Adrenal gland (tissue), 12 donors: ENCODE results near the gene IL20RA. TPM values are rescaled to one million over a fixed set of nuclear protein-coding genes. Genes with fewer than 3 reads are reported as not detected.

Source experiments
- DNase-seq, 7 donors: peaks; one replicate each; pipeline ENCODE4 v3.0.0-alpha.2; 2019 to 2020
- H3K27ac ChIP-seq, 5 donors: fragments of 200-600 bp; sonication (generic) in 4 of 5; 1 replicate in 3 of 5; 2 replicates in 2 of 5; pipeline versions ENCODE4 v1.5.1 to v1.8.0; 2016 to 2020; ENCODE audit warnings: mild to moderate bottlenecking in 1 of 5
- H3K27me3 ChIP-seq: fragments of 200-600 bp; 2 replicates; pipeline ENCODE4 v1.8.0; 2021
- H3K36me3 ChIP-seq, 2 donors: fragments of 200-600 bp; replicated peaks in 1 of 2; 1 replicate in 1 of 2; 2 replicates in 1 of 2; pipeline versions ENCODE4 v1.5.1 to v1.8.0; 2018 to 2022
- H3K4me1 ChIP-seq, 2 donors: fragments of 200-600 bp; replicated peaks in 1 of 2; 1 replicate in 1 of 2; 2 replicates in 1 of 2; pipeline versions ENCODE4 v1.5.1 to v1.8.0; 2018 to 2021
- H3K4me3 ChIP-seq, 4 donors: fragments of 200-600 bp; sonication (generic) in 3 of 4; one replicate each; pipeline ENCODE4 v1.5.1; 2016 to 2018
- H3K9me3 ChIP-seq, 3 donors: fragments of 200-600 bp; sonication (generic) in 1 of 3; replicated peaks in 1 of 3; 1 replicate in 2 of 3; 2 replicates in 1 of 3; pipeline versions ENCODE4 v1.5.1 to v1.8.0; 2016 to 2021
- CTCF ChIP-seq, 6 experiments: fragments of 450-650 bp in 4 of 6; fragments of 200-600 bp in 2 of 6; sonication (generic) in 1 of 6; IDR thresholded peaks; 1 replicate in 5 of 6; 2 replicates in 1 of 6; pipeline versions ENCODE4 v1.5.1 to v1.8.0; 2016 to 2021; ENCODE audit warnings: antibody characterized with exemption in 6 of 6, mild to moderate bottlenecking in 2 of 6, moderate library complexity in 1 of 6
- POLR2A ChIP-seq, 2 donors: fragments of 450-650 bp; IDR thresholded peaks; one replicate each; pipeline ENCODE4 v1.6.1; 2017; ENCODE audit warnings: antibody characterized with exemption in 2 of 2, mild to moderate bottlenecking in 2 of 2, moderate library complexity in 1 of 2
- WGBS, 4 donors: extraction: QIAGEN DNeasy Blood & Tissue Kit in 2 of 4; methylation state at CpG; one replicate each; pipeline versions ENCODE4 v1.1.5 to v1.1.7; 2013 to 2017; 5-methylcytosine and 5-hydroxymethylcytosine counted together
- intact Hi-C, 2 donors: fragments of 100-400 bp; cut with DNase I; formaldehyde crosslinking; loops; one replicate each; pipeline versions ENCODE4 v1.14.1 to v1.15.0; 2022 to 2023
- polyA plus RNA-seq, 3 donors: library from polyadenylated mRNA; stranded (reverse); fragments of 200-250 nt in 2 of 3; fragments of 350-450 nt in 1 of 3; fragmentation: Illumina TruSeq in 1 of 3; extraction: RNeasy Lipid Tissue Mini Kit (QIAGEN cat#74804) in 1 of 3; gene quantifications; one replicate each; pipeline ENCODE4 v1.2.3, GENCODE V29; 2013 to 2014
- small RNA-seq, 2 donors: library from RNA; depleted of rRNA; stranded (forward); fragments of <200 nt; gene quantifications; one replicate each; pipeline ENCODE3, GENCODE V24; 2016
- total RNA-seq, 9 donors: library from RNA; depleted of rRNA in 4 of 9; stranded (reverse); fragments of >200 nt in 4 of 9; fragments of 120-200 nt in 1 of 9; fragmentation: NEBNext Ultra II Directional in 1 of 9; extraction: Animal tissue kit (Norgen Biotek cat#: 25700) in 1 of 9; gene quantifications; one replicate each; pipeline versions ENCODE4 v1.1.0 to v1.2.4, GENCODE V29; 2013 to 2023
- donor health status: healthy with polysubstance abuse.
- donor health status: Bipolar disorder and iron deficiency.
- donor health status: DM: yes; HTN: yes; CAD: no.
- donor health status: DM: no; HTN: no; CAD: no.
- donor health status: DM: no; HTN: no; CAD: no.
- donor health status: DM: yes; HTN: yes; CAD: no.

The IL20RA gene
- total and polyA plus RNA-seq, 12 donors, result 6.6 to 23.5 (median 12.7) TPM

GRCh38 chr6:136950436-136951126 is 94.2 kb downstream of the IL20RA start:
- WGBS, 4 donors, result 78 to 90% (median 85%) methylated on average over 4 of the region's 4 CpGs
- H3K36me3 ChIP-seq, result no peaks in the 10 kb centered on the region

More at GRCh38 chr6:136950436-136951126, 94.2 kb downstream of the IL20RA start:
- no peaks in the 10 kb centered on the region for H3K9me3 ChIP-seq
- DNase-seq, result no peak
- intact Hi-C loops, result no loop called here
- H3K4me1 ChIP-seq, result no peaks in the 10 kb centered on the region
- H3K27ac ChIP-seq, result no peak overlapping the region
- peaks cover 3% of the 10 kb centered on the region for H3K27me3 ChIP-seq
- H3K4me3 ChIP-seq, result no peak overlapping the region
- TF ChIP-seq POLR2A (IDR thresholded peaks at IDR 0.05) (no peak), CTCF (IDR thresholded peaks at IDR 0.05) (no peak)

Small RNA genes within 50 kb of the gene (small RNA-seq; reads per million reads assigned to genes)
- gene RPL35AP3, result 0 reads per million in 2 donors

Other genes starting within 250 kb of the IL20RA start
- gene PEX7, start 222.4 kb downstream of the IL20RA start, total RNA-seq, result 10 to 100 TPM; 14.1 to 43.3 (median 23.8) TPM
- 10 to 100 TPM in 1 of 3 donors, 1 to 10 TPM in 2; 4.8 to 27.2 (median 5.5) TPM for gene PEX7, start 222.4 kb downstream of the IL20RA start, polyA plus RNA-seq
- gene SLC35D3, start 122.7 kb downstream of the IL20RA start, total RNA-seq, result 1 to 10 TPM in 3 of 9 donors, under 1 TPM in 2, not detected in 4; 0.06 to 4.8 (median 1.8) TPM
- gene SLC35D3, start 122.7 kb downstream of the IL20RA start, polyA plus RNA-seq, result under 1 TPM; 0.17 to 0.56 (median 0.53) TPM
- gene IL22RA2, start 128.7 kb upstream of the IL20RA start, total RNA-seq, result not detected
- gene IL22RA2, start 128.7 kb upstream of the IL20RA start, polyA plus RNA-seq, result not detected
- gene IFNGR1, start 174.4 kb upstream of the IL20RA start, total RNA-seq, result 100 to 1,000 TPM in 1 of 9 donors, 10 to 100 TPM in 8; 55.5 to 104 (median 72.7) TPM
- 100 to 1,000 TPM in 1 of 3 donors, 10 to 100 TPM in 2; 61.5 to 110 (median 65.0) TPM for gene IFNGR1, start 174.4 kb upstream of the IL20RA start, polyA plus RNA-seq